ENCODE results near the gene DND1.

GRCh38 chr5:140690376-140690932, 17.1 kb upstream of the DND1 start:
- TF ChIP-seq CTCF (IDR thresholded peaks at IDR 0.05; ENCODE audit: insufficient read depth, low read depth, low read length), result no peak
- TF ChIP-seq EZH2 (IDR thresholded peaks at IDR 0.05; ENCODE audit: insufficient read depth, low read length), result no peak
